HepG2 (cell line): ENCODE measurements around the gene CCDC154. TPM values are rescaled to one million over a fixed set of nuclear protein-coding genes. Genes with fewer than 3 reads are reported as not detected.

Experiments
- ATF3 ChIP-seq: sonication (generic); formaldehyde crosslinking; IDR thresholded peaks from 2 replicates; pipeline ENCODE4 v1.4.0; 2020; ENCODE audit warnings: missing genetic modification reagents
- BRCA1 ChIP-seq: sonication (generic); formaldehyde crosslinking; IDR thresholded peaks from 2 replicates; pipeline ENCODE4 v1.4.0; 2020; ENCODE audit warnings: missing genetic modification reagents
- CSRNP1 ChIP-seq: sonication (generic); formaldehyde crosslinking; IDR thresholded peaks from 2 replicates; pipeline ENCODE4 v1.8.1; 2023; ENCODE audit warnings: mild to moderate bottlenecking, missing genetic modification reagents
- GTF3A ChIP-seq: sonication (generic); formaldehyde crosslinking; conservative IDR thresholded peaks from 2 replicates; pipeline ENCODE4 v1.4.0; 2020; ENCODE audit warnings: mild to moderate bottlenecking, missing genetic modification reagents
- HHEX ChIP-seq: IDR thresholded peaks from 2 replicates; pipeline ENCODE4 v1.6.1; 2016; ENCODE audit warnings: control low read depth
- ISX ChIP-seq: sonication (generic); formaldehyde crosslinking; conservative IDR thresholded peaks from 2 replicates; pipeline ENCODE4 v1.5.0; 2020; ENCODE audit warnings: missing genetic modification reagents
- MIER3 ChIP-seq: IDR thresholded peaks from 2 replicates; pipeline ENCODE4 v1.6.1; 2016; ENCODE audit warnings: missing compliant biosample characterization, borderline replicate concordance
- PAF1 ChIP-seq: IDR thresholded peaks from 2 replicates; pipeline ENCODE4 v1.6.1; 2016; ENCODE audit warnings: missing genetic modification reagents, missing compliant biosample characterization
- PPARG ChIP-seq: conservative IDR thresholded peaks from 2 replicates; pipeline ENCODE4 v1.6.1; 2016; ENCODE audit warnings: missing biosample characterization, missing genetic modification reagents
- PREB ChIP-seq: sonication (generic); formaldehyde crosslinking; IDR thresholded peaks from 2 replicates; pipeline ENCODE4 v1.4.0; 2020; ENCODE audit warnings: missing genetic modification reagents
- STAG1 ChIP-seq: sonication (generic); formaldehyde crosslinking; IDR thresholded peaks from 2 replicates; pipeline ENCODE4 v1.4.0; 2020; ENCODE audit warnings: missing genetic modification reagents
- STAT5B ChIP-seq: sonication (generic); formaldehyde crosslinking; IDR thresholded peaks from 2 replicates; pipeline ENCODE4 v1.4.0; 2020; ENCODE audit warnings: missing genetic modification reagents
- TBL1XR1 ChIP-seq: fragments of 150-350 bp; IDR thresholded peaks from 2 replicates; pipeline ENCODE4 v1.6.1; 2014; ENCODE audit warnings: borderline replicate concordance, low read length; ENCODE audit not compliant: partially characterized antibody
- TCF7 ChIP-seq: sonication (generic); IDR thresholded peaks from 2 replicates; pipeline ENCODE4 v1.6.1; 2016; ENCODE audit warnings: antibody characterized with exemption, low read depth
- ZNF30 ChIP-seq: sonication (generic); formaldehyde crosslinking; IDR thresholded peaks from 2 replicates; pipeline ENCODE4 v1.5.0; 2020; ENCODE audit warnings: mild to moderate bottlenecking, missing genetic modification reagents
- ZNF367 ChIP-seq: sonication (generic); formaldehyde crosslinking; IDR thresholded peaks from 2 replicates; pipeline ENCODE4 v1.4.0; 2020; ENCODE audit warnings: missing genetic modification reagents, borderline replicate concordance
- ZNF468 ChIP-seq: sonication (generic); formaldehyde crosslinking; IDR thresholded peaks from 2 replicates; pipeline ENCODE4 v1.8.0; 2022; ENCODE audit warnings: mild to moderate bottlenecking, moderate library complexity, missing genetic modification reagents
- ZNF501 ChIP-seq: sonication (generic); formaldehyde crosslinking; IDR thresholded peaks from 2 replicates; pipeline ENCODE4 v1.5.1; 2020; ENCODE audit warnings: mild to moderate bottlenecking, moderate library complexity, missing genetic modification reagents
- ZNF510 ChIP-seq: sonication (generic); formaldehyde crosslinking; IDR thresholded peaks from 2 replicates; pipeline ENCODE4 v1.4.0; 2020; ENCODE audit warnings: low read depth, mild to moderate bottlenecking, missing genetic modification reagents
- ZNF777 ChIP-seq: sonication (generic); formaldehyde crosslinking; IDR thresholded peaks from 2 replicates; pipeline ENCODE4 v1.4.0; 2020; ENCODE audit warnings: missing genetic modification reagents
- ZSCAN30 ChIP-seq: sonication (generic); formaldehyde crosslinking; IDR thresholded peaks from 2 replicates; pipeline ENCODE4 v1.5.0; 2020; ENCODE audit warnings: mild to moderate bottlenecking, missing genetic modification reagents
- polyA plus RNA-seq, 8 experiments: library from polyadenylated mRNA; depleted of rRNA in 3 of 8; stranded (reverse) in 7 of 8; unstranded in 1 of 8; fragments of >200 nt; fragmentation: Illumina TruSeq in 4 of 8; extraction: Trizol in 4 of 8; gene quantifications; 2 replicates each; pipeline versions ENCODE4 v1.2.1 to v1.2.3, GENCODE V29; 2011 to 2016; ENCODE audit warnings: low read depth in 4 of 8, missing spikeins in 1 of 8, mixed read lengths in 1 of 8; ENCODE audit not compliant: insufficient read depth in 1 of 8
- total RNA-seq, 5 experiments: library from RNA; depleted of rRNA; stranded (reverse); fragments of >200 nt; fragmentation: Illumina TruSeq; extraction: Trizol; gene quantifications; 2 replicates each; pipeline ENCODE4 v1.2.3, GENCODE V29; 2016; ENCODE audit warnings: low read depth in 1 of 5
- TF ChIP-seq, protein P1 (sequence below): sonication (generic); formaldehyde crosslinking; IDR thresholded peaks from 2 replicates; pipeline ENCODE4 v1.4.0; 2020; ENCODE audit warnings: low read depth, missing genetic modification reagents
- TF ChIP-seq, protein P2 (sequence below): sonication (generic); formaldehyde crosslinking; IDR thresholded peaks from 2 replicates; pipeline ENCODE4 v1.4.0; 2020; ENCODE audit warnings: missing genetic modification reagents

Gene CCDC154
- total and polyA plus RNA-seq, 2 of the 13 experiments (the other 11 are each of a cell fraction or from before 2014, with no cell fraction given) = 0.92 to 1.5 TPM

- no peak for TF ChIP-seq ZNF510 (CRISPR knock-in tag)
- TF ChIP-seq MIER3 (CRISPR knock-in tag) = peak; percentile 36; the same call in 1 of the 2 replicates
- no peak for TF ChIP-seq PAF1
- TF ChIP-seq ZNF777 (CRISPR knock-in tag) = no peak
- TF ChIP-seq, protein P1, sequence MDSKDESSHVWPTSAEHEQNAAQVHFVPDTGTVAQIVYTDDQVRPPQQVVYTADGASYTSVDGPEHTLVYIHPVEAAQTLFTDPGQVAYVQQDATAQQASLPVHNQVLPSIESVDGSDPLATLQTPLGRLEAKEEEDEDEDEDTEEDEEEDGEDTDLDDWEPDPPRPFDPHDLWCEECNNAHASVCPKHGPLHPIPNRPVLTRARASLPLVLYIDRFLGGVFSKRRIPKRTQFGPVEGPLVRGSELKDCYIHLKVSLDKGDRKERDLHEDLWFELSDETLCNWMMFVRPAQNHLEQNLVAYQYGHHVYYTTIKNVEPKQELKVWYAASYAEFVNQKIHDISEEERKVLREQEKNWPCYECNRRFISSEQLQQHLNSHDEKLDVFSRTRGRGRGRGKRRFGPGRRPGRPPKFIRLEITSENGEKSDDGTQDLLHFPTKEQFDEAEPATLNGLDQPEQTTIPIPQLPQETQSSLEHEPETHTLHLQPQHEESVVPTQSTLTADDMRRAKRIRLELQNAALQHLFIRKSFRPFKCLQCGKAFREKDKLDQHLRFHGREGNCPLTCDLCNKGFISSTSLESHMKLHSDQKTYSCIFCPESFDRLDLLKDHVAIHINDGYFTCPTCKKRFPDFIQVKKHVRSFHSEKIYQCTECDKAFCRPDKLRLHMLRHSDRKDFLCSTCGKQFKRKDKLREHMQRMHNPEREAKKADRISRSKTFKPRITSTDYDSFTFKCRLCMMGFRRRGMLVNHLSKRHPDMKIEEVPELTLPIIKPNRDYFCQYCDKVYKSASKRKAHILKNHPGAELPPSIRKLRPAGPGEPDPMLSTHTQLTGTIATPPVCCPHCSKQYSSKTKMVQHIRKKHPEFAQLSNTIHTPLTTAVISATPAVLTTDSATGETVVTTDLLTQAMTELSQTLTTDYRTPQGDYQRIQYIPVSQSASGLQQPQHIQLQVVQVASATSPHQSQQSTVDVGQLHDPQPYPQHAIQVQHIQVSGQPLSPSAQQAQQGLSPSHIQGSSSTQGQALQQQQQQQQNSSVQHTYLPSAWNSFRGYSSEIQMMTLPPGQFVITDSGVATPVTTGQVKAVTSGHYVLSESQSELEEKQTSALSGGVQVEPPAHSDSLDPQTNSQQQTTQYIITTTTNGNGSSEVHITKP (CRISPR knock-in tag) = no peak
- TF ChIP-seq ZNF30 (CRISPR knock-in tag) = no peak
- TF ChIP-seq GTF3A = no peak
- no peak for TF ChIP-seq ZSCAN30 (CRISPR knock-in tag)
- no peak for TF ChIP-seq ATF3 (CRISPR knock-in tag)
- no peak for TF ChIP-seq STAG1 (CRISPR knock-in tag)
- TF ChIP-seq HHEX (CRISPR knock-in tag) = no peak
- TF ChIP-seq BRCA1 (CRISPR knock-in tag) = no peak
- TF ChIP-seq TCF7 = no peak
- no peak for TF ChIP-seq STAT5B (CRISPR knock-in tag)
- no peak for TF ChIP-seq PPARG (CRISPR knock-in tag)
- TF ChIP-seq PREB (CRISPR knock-in tag) = no peak
- 0 out of 2 replicates have a peak, but pooled peaks have one; percentile 64 for TF ChIP-seq ZNF501 (CRISPR knock-in tag)
- no peak for TF ChIP-seq CSRNP1 (CRISPR knock-in tag)
- TF ChIP-seq, protein P2, sequence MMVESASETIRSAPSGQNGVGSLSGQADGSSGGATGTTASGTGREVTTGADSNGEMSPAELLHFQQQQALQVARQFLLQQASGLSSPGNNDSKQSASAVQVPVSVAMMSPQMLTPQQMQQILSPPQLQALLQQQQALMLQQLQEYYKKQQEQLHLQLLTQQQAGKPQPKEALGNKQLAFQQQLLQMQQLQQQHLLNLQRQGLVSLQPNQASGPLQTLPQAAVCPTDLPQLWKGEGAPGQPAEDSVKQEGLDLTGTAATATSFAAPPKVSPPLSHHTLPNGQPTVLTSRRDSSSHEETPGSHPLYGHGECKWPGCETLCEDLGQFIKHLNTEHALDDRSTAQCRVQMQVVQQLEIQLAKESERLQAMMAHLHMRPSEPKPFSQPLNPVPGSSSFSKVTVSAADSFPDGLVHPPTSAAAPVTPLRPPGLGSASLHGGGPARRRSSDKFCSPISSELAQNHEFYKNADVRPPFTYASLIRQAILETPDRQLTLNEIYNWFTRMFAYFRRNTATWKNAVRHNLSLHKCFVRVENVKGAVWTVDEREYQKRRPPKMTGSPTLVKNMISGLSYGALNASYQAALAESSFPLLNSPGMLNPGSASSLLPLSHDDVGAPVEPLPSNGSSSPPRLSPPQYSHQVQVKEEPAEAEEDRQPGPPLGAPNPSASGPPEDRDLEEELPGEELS = peak; percentile 45; the same call in 1 of the 2 replicates
- no peak for TF ChIP-seq ISX (CRISPR knock-in tag)
- no peak for TF ChIP-seq ZNF468 (CRISPR knock-in tag)
- TF ChIP-seq TBL1XR1 = no peak
- no peak for TF ChIP-seq ZNF367 (CRISPR knock-in tag)
Observed at GRCh38 chr16:1408171-1408837, 36.1 kb downstream of the CCDC154 start (continued).
